B cell (primary cell): ENCODE results near the gene LSM6. TPM values are rescaled to one million over a fixed set of nuclear protein-coding genes. Genes with fewer than 3 reads are reported as not detected.

ENCODE experiments used
- ATAC-seq: fragments of 200-7000 bp; cut with Tn5 transposase; one replicate; pipeline ENCODE4 v1.10.0; 2021; ENCODE audit warnings: low read depth, mild to moderate bottlenecking, moderate number of reproducible peaks, moderate library complexity
- CTCF ChIA-PET: fragments of 350-600 bp; sonication (Branson Sonifier 250); formaldehyde crosslinking; loops from one replicate; lab custom pipeline; 2021; ENCODE audit warnings: antibody characterized with exemption, inconsistent platforms; lab: Charles Lee
- POLR2A ChIA-PET: fragments of 350-600 bp; sonication (Branson Sonifier 250); formaldehyde crosslinking; loops from one replicate; lab custom pipeline; 2021; ENCODE audit warnings: antibody characterized with exemption; lab: Charles Lee
- DNase-seq: peaks from one replicate; pipeline ENCODE4 v3.0.0; 2013
- H2AFZ ChIP-seq: 2 replicates; pipeline ENCODE4 v1.6.1; 2012; ENCODE audit warnings: mild to moderate bottlenecking, low read depth, low read length; ENCODE audit not compliant: insufficient read depth, poor library complexity, severe bottlenecking
- H3K27ac ChIP-seq, 2 donors: 1 replicate in 1 of 2; 2 replicates in 1 of 2; pipeline ENCODE4 v1.5.1; 2012 to 2013; ENCODE audit warnings: low read length in 2 of 2, mild to moderate bottlenecking in 2 of 2, moderate library complexity in 1 of 2
- H3K27me3 ChIP-seq, 4 experiments: fragments of 200-600 bp in 1 of 4; sonication (generic) in 1 of 4; replicated peaks in 1 of 4; 1 replicate in 2 of 4; 2 replicates in 2 of 4; pipeline versions ENCODE4 v1.6.1 to v1.7.0; 2013 to 2016; ENCODE audit warnings: low read length in 3 of 4, mild to moderate bottlenecking in 2 of 4, mixed read lengths in 1 of 4, moderate library complexity in 1 of 4; ENCODE audit not compliant: insufficient read depth in 4 of 4, control insufficient read depth in 3 of 4; ENCODE audit errors: control extremely low read depth in 1 of 4
- H3K36me3 ChIP-seq, 2 experiments: replicated peaks in 1 of 2; 1 replicate in 1 of 2; 2 replicates in 1 of 2; pipeline versions ENCODE4 v1.6.1 to v1.7.1; 2013; ENCODE audit warnings: low read length in 1 of 2; ENCODE audit not compliant: insufficient read depth in 2 of 2, control insufficient read depth in 1 of 2; ENCODE audit errors: control extremely low read depth in 1 of 2, extremely low read depth in 1 of 2
- H3K4me1 ChIP-seq, 2 donors: fragments of 200-600 bp in 1 of 2; sonication (generic) in 1 of 2; 1 replicate in 1 of 2; 2 replicates in 1 of 2; pipeline versions ENCODE4 v1.5.1 to v1.6.1; 2013 to 2017; ENCODE audit warnings: low read length in 2 of 2; ENCODE audit not compliant: control insufficient read depth in 2 of 2, insufficient read depth in 2 of 2
- H3K4me2 ChIP-seq: replicated peaks from 2 replicates; pipeline ENCODE3; 2012; ENCODE audit warnings: mild to moderate bottlenecking, low read depth, low read length; ENCODE audit not compliant: poor library complexity, severe bottlenecking
- H3K4me3 ChIP-seq, 5 experiments: fragments of 200-600 bp in 1 of 5; sonication (generic) in 1 of 5; 1 replicate in 3 of 5; 2 replicates in 2 of 5; pipeline versions ENCODE4 v1.5.1 to v1.7.0; 2011 to 2016; ENCODE audit warnings: low read length in 4 of 5, mild to moderate bottlenecking in 4 of 5, low read depth in 2 of 5, control low read depth in 1 of 5, moderate library complexity in 1 of 5; ENCODE audit not compliant: insufficient read depth in 1 of 5; ENCODE audit errors: control extremely low read depth in 1 of 5, extremely low read depth in 1 of 5
- H3K79me2 ChIP-seq: fragments of 200-600 bp; sonication (generic); one replicate; pipeline ENCODE4 v1.6.0; 2016; ENCODE audit warnings: low read length; ENCODE audit not compliant: control insufficient read depth, insufficient read depth
- H3K9ac ChIP-seq: fragments of 200-600 bp; sonication (generic); 2 replicates; pipeline ENCODE4 v1.6.1; 2017; ENCODE audit warnings: mild to moderate bottlenecking, low read length, moderate library complexity
- H3K9me3 ChIP-seq, 3 donors: one replicate each; pipeline versions ENCODE4 v1.6.1 to v1.7.1; 2013; ENCODE audit warnings: low read length in 2 of 3; ENCODE audit not compliant: control insufficient read depth in 2 of 3, insufficient read depth in 1 of 3; ENCODE audit errors: control extremely low read depth in 1 of 3
- H4K20me1 ChIP-seq: 2 replicates; pipeline ENCODE4 v1.6.0; 2012; ENCODE audit warnings: mild to moderate bottlenecking, low read length; ENCODE audit not compliant: insufficient read depth, control insufficient read depth, poor library complexity, severe bottlenecking
- H3K27ac Mint-ChIP-seq: one replicate; pipeline ENCODE4 v1.8.0; 2021; ENCODE audit warnings: mixed read lengths
- H3K27me3 Mint-ChIP-seq: one replicate; pipeline ENCODE4 v1.8.0; 2021; ENCODE audit warnings: mixed read lengths
- H3K4me1 Mint-ChIP-seq: one replicate; pipeline ENCODE4 v1.8.0; 2021; ENCODE audit warnings: mixed read lengths
- H3K4me3 Mint-ChIP-seq: one replicate; pipeline ENCODE4 v1.8.0; 2021; ENCODE audit warnings: mixed read lengths
- H3K9me3 Mint-ChIP-seq: one replicate; pipeline ENCODE4 v1.8.0; 2022; ENCODE audit warnings: mixed read lengths; ENCODE audit not compliant: insufficient read depth
- CTCF ChIP-seq: fragments of 200-600 bp; IDR thresholded peaks from one replicate; pipeline ENCODE4 v1.8.0; 2022; ENCODE audit warnings: antibody characterized with exemption, mild to moderate bottlenecking
- EZH2 ChIP-seq: IDR thresholded peaks from 2 replicates; pipeline ENCODE4 v1.6.1; 2012; ENCODE audit warnings: borderline replicate concordance, low read depth, mild to moderate bottlenecking, moderate library complexity, low read length; ENCODE audit not compliant: insufficient read depth, poor library complexity, severe bottlenecking
- WGBS: methylation state at CpG from one replicate; pipeline ENCODE4 v1.1.5; 2013; ENCODE audit warnings: missing lambda C conversion rate; ENCODE audit not compliant: insufficient coverage; 5-methylcytosine and 5-hydroxymethylcytosine counted together
- intact Hi-C: fragments of 100-400 bp; cut with micrococcal nuclease; formaldehyde crosslinking; loops from one replicate; pipeline ENCODE4 v1.10.0; 2022
- polyA plus RNA-seq: library from polyadenylated mRNA; depleted of rRNA; stranded (reverse); fragments of >200 nt; gene quantifications from 2 replicates; pipeline ENCODE4 v1.2.3, GENCODE V29; 2012
- total RNA-seq, 2 donors: library from RNA; stranded (reverse); fragments of 120-200 nt in 1 of 2; gene quantifications; 1 replicate in 1 of 2; 2 replicates in 1 of 2; pipeline versions ENCODE4 v1.2.3 to v1.2.4, GENCODE V29; 2013 to 2022

Gene LSM6
- total and polyA plus RNA-seq, 2 donors (not counting 1 experiment from before 2014, with no cell fraction given) = 13.3 to 42.7 TPM

DNA sequence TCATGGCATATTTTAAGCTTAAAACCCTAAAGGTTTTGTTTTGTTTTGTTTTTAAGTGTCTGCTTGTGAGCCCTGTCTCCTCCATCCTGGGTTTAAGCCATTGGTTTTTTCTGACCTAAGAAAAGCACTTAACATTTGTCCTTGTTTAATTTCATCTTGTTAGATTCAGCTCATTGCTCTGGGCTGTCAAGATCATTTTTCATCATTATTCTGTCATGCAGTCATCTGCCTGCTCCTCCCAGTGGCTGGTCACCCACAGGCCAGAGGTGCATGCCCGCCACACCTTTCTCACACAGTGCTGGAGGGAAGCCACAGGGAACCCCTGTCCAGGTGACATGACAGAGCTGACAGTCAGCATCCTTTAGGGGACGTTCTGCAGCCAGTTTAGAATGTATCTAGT lies 27.1 kb downstream of the LSM6 start:
- Histone ChIP-seq H3K9ac (no peak overlapping the region), H3K4me2 (no peak overlapping the region), H3K79me2 (no peaks in the 10 kb centered on the region), H3K27me3 (no peaks in the 10 kb centered on the region), H4K20me1 (no peaks in the 10 kb centered on the region), H3K4me3 (no peak overlapping the region), H3K36me3 (peaks cover 3 to 9% of the 10 kb centered on the region in 2 experiments), H3K4me1 (no peaks in the 10 kb centered on the region), H2AFZ (no peak overlapping the region), H3K9me3 (peaks cover 0 to 1% (median 0%) of the 10 kb centered on the region in 3 donors), H3K27ac (no peak overlapping the region)
- H3K27ac Mint-ChIP-seq = no peak overlapping the region
- ChIA-PET POLR2A (no interaction called here), CTCF (interaction anchor here (1.1 kb wide), 1 partner anchor 42 kb away, joined by 3 read pairs; no protein-coding TSS in a partner anchor)
- TF ChIP-seq EZH2 = no peak
- TF ChIP-seq CTCF = no peak
- DNase-seq (no peak), ATAC-seq (no peak)
- no peaks in the 10 kb centered on the region for H3K4me1 Mint-ChIP-seq
- intact Hi-C loops = no loop called here
- no peaks in the 10 kb centered on the region for H3K27me3 Mint-ChIP-seq
- H3K9me3 Mint-ChIP-seq = peaks cover 2% of the 10 kb centered on the region
- no peak overlapping the region for H3K4me3 Mint-ChIP-seq
- 90% methylated on average over 2 of the region's 2 CpGs for WGBS

DNA sequence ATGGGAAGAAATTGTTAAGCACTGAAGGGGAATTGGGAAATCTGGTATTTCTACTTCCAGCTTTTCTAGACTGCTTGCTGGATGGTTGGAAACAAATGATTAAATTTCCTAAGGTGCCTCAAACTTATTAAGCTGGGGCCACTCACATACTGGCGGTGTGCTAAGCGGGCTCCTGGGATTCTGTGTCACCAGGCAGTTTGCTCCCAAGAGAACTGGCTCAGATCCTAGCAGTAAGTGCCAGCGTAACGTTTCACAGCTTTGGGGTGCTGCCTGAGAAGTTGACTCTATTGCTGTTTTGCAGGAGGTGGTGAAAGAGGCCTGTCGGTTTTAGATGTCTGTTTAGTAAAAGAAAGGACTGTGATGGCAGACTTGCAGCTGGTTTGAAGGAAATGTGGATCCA lies 31.9 kb downstream of the LSM6 start:
- no peak overlapping the region for H3K4me3 Mint-ChIP-seq

More for the DNA sequence above, 31.9 kb downstream of the LSM6 start:
- ATAC-seq (no peak), DNase-seq (no peak)
- POLR2A ChIA-PET = no interaction called here
- CTCF ChIA-PET = no interaction called here
- Histone ChIP-seq H3K4me3 (no peak overlapping the region), H4K20me1 (no peaks in the 10 kb centered on the region), H3K79me2 (no peaks in the 10 kb centered on the region), H3K4me2 (no peak overlapping the region), H3K27me3 (no peaks in the 10 kb centered on the region), H3K9ac (no peak overlapping the region), H3K4me1 (no peaks in the 10 kb centered on the region), H3K27ac (no peak overlapping the region), H3K36me3 (peaks cover 3 to 6% of the 10 kb centered on the region in 2 experiments), H2AFZ (no peak overlapping the region), H3K9me3 (peaks cover 0 to 1% (median 0%) of the 10 kb centered on the region in 3 donors)
- Mint-ChIP-seq H3K9me3 (peaks cover 2% of the 10 kb centered on the region), H3K27ac (no peak overlapping the region), H3K27me3 (no peaks in the 10 kb centered on the region), H3K4me1 (no peaks in the 10 kb centered on the region)
- intact Hi-C loops = no loop called here
- WGBS = 94% methylated on average over 5 of the region's 5 CpGs
- TF ChIP-seq EZH2 (no peak), CTCF (no peak)
